ENCODE data around the gene FARSA. TPM values are rescaled to one million over a fixed set of nuclear protein-coding genes. Genes with fewer than 3 reads are reported as not detected.

FARSA gene
- total RNA-seq, 1 experiment from 2014 or later = 59.7 TPM

GRCh38 chr19:12886651-12886968, 46.9 kb downstream of the FARSA start:
- no peak overlapping the region for H3K4me3 ChIP-seq (ENCODE audit: low read length)
- no peaks in the 10 kb centered on the region; the same call in 1 of the 2 replicates for H4K20me1 ChIP-seq (ENCODE audit: insufficient read depth, low read depth, low read length)
- H3K27me3 ChIP-seq (ENCODE audit: low read length) = no peaks in the 10 kb centered on the region
- no peak overlapping the region for H2AFZ ChIP-seq (ENCODE audit: low read length)
- no peak overlapping the region for H3K27ac ChIP-seq (ENCODE audit: low read length)
- no peaks in the 10 kb centered on the region for H3K9me2 ChIP-seq (replicated peaks; ENCODE audit: insufficient read depth, low read length)
- no peak for DNase-seq
- peaks cover 6% of the 10 kb centered on the region for H3K79me2 ChIP-seq (ENCODE audit: low read length)
- no peak overlapping the region for H3K4me2 ChIP-seq (ENCODE audit: low read depth, low read length, poor library complexity, severe bottlenecking)
- peaks cover 10% of the 10 kb centered on the region for H3K9me3 ChIP-seq (ENCODE audit: low read length)
- H3K9ac ChIP-seq (ENCODE audit: low read length) = no peak overlapping the region
- H3K4me1 ChIP-seq (ENCODE audit: low read length) = peaks cover 25% of the 10 kb centered on the region
- H3K36me3 ChIP-seq (ENCODE audit: insufficient read depth, low read length) = no peaks in the 10 kb centered on the region

GRCh38 chr19:12885749-12886650, 47.5 kb downstream of the FARSA start:
- Histone ChIP-seq H3K9me3 (ENCODE audit: low read length) (peaks cover 10% of the 10 kb centered on the region), H3K4me2 (ENCODE audit: low read depth, low read length, poor library complexity, severe bottlenecking) (peak overlapping the region; percentile 72), H3K27ac (ENCODE audit: low read length) (no peak overlapping the region), H3K9ac (ENCODE audit: low read length) (peak overlapping the region; percentile 46), H3K79me2 (ENCODE audit: low read length) (peaks cover under 1% of the 10 kb centered on the region; the same call in 1 of the 2 replicates), H2AFZ (ENCODE audit: low read length) (no peak overlapping the region), H4K20me1 (ENCODE audit: insufficient read depth, low read depth, low read length) (no peaks in the 10 kb centered on the region), H3K36me3 (ENCODE audit: insufficient read depth, low read length) (no peaks in the 10 kb centered on the region), H3K4me3 (ENCODE audit: low read length) (peak overlapping the region; percentile 58; the same call in 1 of the 2 replicates), H3K9me2 (replicated peaks; ENCODE audit: insufficient read depth, low read length) (no peaks in the 10 kb centered on the region), H3K27me3 (ENCODE audit: low read length) (no peaks in the 10 kb centered on the region), H3K4me1 (ENCODE audit: low read length) (peaks cover 27% of the 10 kb centered on the region)
- no peak for DNase-seq

GRCh38 chr19:12884926-12885748, 48.4 kb downstream of the FARSA start:
- Histone ChIP-seq H2AFZ (ENCODE audit: low read length) (peak overlapping the region; percentile 95), H3K4me2 (ENCODE audit: low read depth, low read length, poor library complexity, severe bottlenecking) (peak overlapping the region; percentile 72), H3K36me3 (ENCODE audit: insufficient read depth, low read length) (no peaks in the 10 kb centered on the region), H3K4me3 (ENCODE audit: low read length) (peak overlapping the region; percentile 58; the same call in 1 of the 2 replicates), H3K9me3 (ENCODE audit: low read length) (peaks cover 10% of the 10 kb centered on the region), H3K9me2 (replicated peaks; ENCODE audit: insufficient read depth, low read length) (no peaks in the 10 kb centered on the region), H4K20me1 (ENCODE audit: insufficient read depth, low read depth, low read length) (no peaks in the 10 kb centered on the region), H3K79me2 (ENCODE audit: low read length) (peaks cover 5% of the 10 kb centered on the region; the same call in 1 of the 2 replicates), H3K27ac (ENCODE audit: low read length) (no peak overlapping the region), H3K27me3 (ENCODE audit: low read length) (no peaks in the 10 kb centered on the region), H3K4me1 (ENCODE audit: low read length) (peaks cover 28% of the 10 kb centered on the region), H3K9ac (ENCODE audit: low read length) (peak overlapping the region; percentile 46)
- peak; percentile 95 for DNase-seq

- Histone ChIP-seq H2AFZ (ENCODE audit: low read length) (0 out of 2 replicates have a peak overlapping the region, but pooled peaks have one; percentile 95), H3K27me3 (ENCODE audit: low read length) (no peaks in the 10 kb centered on the region), H3K4me1 (ENCODE audit: low read length) (peaks cover 25% of the 10 kb centered on the region), H4K20me1 (ENCODE audit: insufficient read depth, low read depth, low read length) (no peaks in the 10 kb centered on the region), H3K36me3 (ENCODE audit: insufficient read depth, low read length) (no peaks in the 10 kb centered on the region), H3K4me3 (ENCODE audit: low read length) (peak overlapping the region; percentile 58; the same call in 1 of the 2 replicates), H3K9me2 (replicated peaks; ENCODE audit: insufficient read depth, low read length) (no peaks in the 10 kb centered on the region), H3K4me2 (ENCODE audit: low read depth, low read length, poor library complexity, severe bottlenecking) (no peak overlapping the region), H3K9ac (ENCODE audit: low read length) (no peak overlapping the region), H3K27ac (ENCODE audit: low read length) (no peak overlapping the region), H3K79me2 (ENCODE audit: low read length) (peaks cover 5% of the 10 kb centered on the region; the same call in 1 of the 2 replicates), H3K9me3 (ENCODE audit: low read length) (peaks cover 10% of the 10 kb centered on the region)
- no peak for DNase-seq
Measured at GRCh38 chr19:12884627-12884925, 48.9 kb downstream of the FARSA start.

- Histone ChIP-seq H3K4me2 (ENCODE audit: low read depth, low read length, poor library complexity, severe bottlenecking) (no peak overlapping the region), H2AFZ (ENCODE audit: low read length) (no peak overlapping the region), H3K27ac (ENCODE audit: low read length) (no peak overlapping the region), H3K9me3 (ENCODE audit: low read length) (peaks cover 10% of the 10 kb centered on the region), H3K4me3 (ENCODE audit: low read length) (no peak overlapping the region), H3K9ac (ENCODE audit: low read length) (no peak overlapping the region), H3K4me1 (ENCODE audit: low read length) (peaks cover 25% of the 10 kb centered on the region), H3K27me3 (ENCODE audit: low read length) (no peaks in the 10 kb centered on the region), H3K79me2 (ENCODE audit: low read length) (peaks cover 5% of the 10 kb centered on the region; the same call in 1 of the 2 replicates), H4K20me1 (ENCODE audit: insufficient read depth, low read depth, low read length) (no peaks in the 10 kb centered on the region), H3K9me2 (replicated peaks; ENCODE audit: insufficient read depth, low read length) (no peaks in the 10 kb centered on the region), H3K36me3 (ENCODE audit: insufficient read depth, low read length) (no peaks in the 10 kb centered on the region)
- DNase-seq = no peak
Measured at GRCh38 chr19:12884202-12884601, 49.3 kb downstream of the FARSA start.

- Histone ChIP-seq H3K79me2 (ENCODE audit: low read length) (peaks cover 5% of the 10 kb centered on the region; the same call in 1 of the 2 replicates), H3K4me2 (ENCODE audit: low read depth, low read length, poor library complexity, severe bottlenecking) (no peak overlapping the region), H3K9me2 (replicated peaks; ENCODE audit: insufficient read depth, low read length) (no peaks in the 10 kb centered on the region), H2AFZ (ENCODE audit: low read length) (no peak overlapping the region), H3K27ac (ENCODE audit: low read length) (no peak overlapping the region), H4K20me1 (ENCODE audit: insufficient read depth, low read depth, low read length) (no peaks in the 10 kb centered on the region), H3K9me3 (ENCODE audit: low read length) (peaks cover 10% of the 10 kb centered on the region), H3K4me3 (ENCODE audit: low read length) (no peak overlapping the region), H3K9ac (ENCODE audit: low read length) (no peak overlapping the region), H3K36me3 (ENCODE audit: insufficient read depth, low read length) (no peaks in the 10 kb centered on the region), H3K27me3 (ENCODE audit: low read length) (no peaks in the 10 kb centered on the region), H3K4me1 (ENCODE audit: low read length) (peaks cover 25% of the 10 kb centered on the region)
- DNase-seq = no peak
Measured at GRCh38 chr19:12882589-12882988, 50.9 kb downstream of the FARSA start.

GRCh38 chr19:12881172-12881808, 52.2 kb downstream of the FARSA start, which contains the start of gene DNASE2:
Gene DNASE2 (minus strand): TSS chr19:12881449. CDS start chr19:12881375, 74 bp downstream.
- Histone ChIP-seq H3K9me3 (ENCODE audit: low read length) (peaks cover 10% of the 10 kb centered on the region), H3K27ac (ENCODE audit: low read length) (peak within 1 kb of the TSS; percentile 81), H2AFZ (ENCODE audit: low read length) (peak within 1 kb of the TSS; percentile 95), H3K79me2 (ENCODE audit: low read length) (peaks cover 5% of the 10 kb centered on the region; the same call in 1 of the 2 replicates), H3K27me3 (ENCODE audit: low read length) (no peaks in the 10 kb centered on the region), H3K4me3 (ENCODE audit: low read length) (peak within 1 kb of the TSS; percentile 98), H3K4me1 (ENCODE audit: low read length) (peaks cover 25% of the 10 kb centered on the region), H3K9me2 (replicated peaks; ENCODE audit: insufficient read depth, low read length) (no peaks in the 10 kb centered on the region), H3K4me2 (ENCODE audit: low read depth, low read length, poor library complexity, severe bottlenecking) (peak within 1 kb of the TSS; percentile 94), H4K20me1 (ENCODE audit: insufficient read depth, low read depth, low read length) (no peaks in the 10 kb centered on the region), H3K36me3 (ENCODE audit: insufficient read depth, low read length) (no peaks in the 10 kb centered on the region), H3K9ac (ENCODE audit: low read length) (peak within 1 kb of the TSS; percentile 98)
- DNase-seq = peak; percentile 99

Measured in Karpas-422 (cell line).